NCI-H82 (cell line): Measurements from ENCODE around the gene CNP.

Source experiments
- DNase-seq: peaks from one replicate; lab custom pipeline; 2025; lab: John Stamatoyannopoulos, UW

CNP gene

GRCh38 chr17:41972571-41973407, 6.2 kb downstream of the CNP start:
- peak; percentile 51 for DNase-seq

- DNase-seq: no peak
Measured at GRCh38 chr17:41973408-41973811, 6.8 kb downstream of the CNP start.

- no peak for DNase-seq
Measured at GRCh38 chr17:41974031-41974430, 7.4 kb downstream of the CNP start.

- no peak for DNase-seq
Measured at GRCh38 chr17:41974658-41975057, 8.1 kb downstream of the CNP start.

GRCh38 chr17:41975099-41976083, 8.8 kb downstream of the CNP start:
- DNase-seq: no peak

GRCh38 chr17:41976142-41976768, 9.7 kb downstream of the CNP start:
- no peak for DNase-seq

- DNase-seq: no peak
Measured at GRCh38 chr17:41977991-41978390, 11.4 kb downstream of the CNP start.

GRCh38 chr17:41982026-41982760, 15.6 kb downstream of the CNP start:
- no peak for DNase-seq

- peak; percentile 57 for DNase-seq
Measured at GRCh38 chr17:41984454-41984853, 17.9 kb downstream of the CNP start.

- DNase-seq: no peak
Measured at GRCh38 chr17:41985919-41986318, 19.3 kb downstream of the CNP start.

GRCh38 chr17:41986634-41987033, 20.0 kb downstream of the CNP start:
- peak; percentile 38 for DNase-seq

- peak; percentile 52 for DNase-seq
Measured at GRCh38 chr17:41987642-41988041, 21.0 kb downstream of the CNP start.

- no peak for DNase-seq
Measured at GRCh38 chr17:41988418-41988817, 21.8 kb downstream of the CNP start.

GRCh38 chr17:41989702-41990419, 23.3 kb downstream of the CNP start:
- DNase-seq: no peak

GRCh38 chr17:41992576-41992975, 26.0 kb downstream of the CNP start:
- no peak for DNase-seq

GRCh38 chr17:41996855-41997164, 30.2 kb downstream of the CNP start:
- no peak for DNase-seq

- DNase-seq: no peak
Measured at GRCh38 chr17:41998497-41998896, 31.9 kb downstream of the CNP start.

- no peak for DNase-seq
Measured at GRCh38 chr17:42000413-42001133, 34.0 kb downstream of the CNP start.

GRCh38 chr17:42001729-42002128, 35.1 kb downstream of the CNP start:
- DNase-seq: no peak

GRCh38 chr17:42002175-42002791, 35.7 kb downstream of the CNP start:
- DNase-seq: no peak
